IMR-90 (cell line): ENCODE data around the gene CBX5. TPM values are rescaled to one million over a fixed set of nuclear protein-coding genes. Genes with fewer than 3 reads are reported as not detected.
A peak's percentile ranks its signal among the peaks of the same experiment; 100 is the strongest.

Source experiments
- ATAC-seq: fragments of 200-7000 bp; cut with Tn5 transposase; 2 replicates; pipeline ENCODE4 v1.9.1; 2020; ENCODE audit warnings: low read depth, mild to moderate bottlenecking, moderate library complexity
- BruUV-seq: library from RNA; stranded (reverse); fragments of 400-500 nt; replicated peaks from 2 replicates; lab custom pipeline; 2021; lab: Mats Ljungman, UMichigan
- CTCF ChIA-PET: fragments of 300-600 bp; formaldehyde crosslinking; extraction: SDS; loops from one replicate; lab custom pipeline; 2021; ENCODE audit warnings: antibody characterized with exemption; lab: Yijun Ruan, JAX
- POLR2A ChIA-PET: fragments of 300-600 bp; sonication (Branson Sonifier 250); formaldehyde crosslinking; loops from one replicate; lab custom pipeline; 2022; ENCODE audit warnings: antibody characterized with exemption; ENCODE audit not compliant: unreplicated experiment; lab: Charles Lee
- DNase-seq: peaks from one replicate; pipeline ENCODE4 v3.0.0; 2013
- H2AFZ ChIP-seq: replicated peaks from 2 replicates; pipeline ENCODE3; 2013; ENCODE audit warnings: low read length, mild to moderate bottlenecking; ENCODE audit not compliant: poor library complexity
- H2AK5ac ChIP-seq: 2 replicates; pipeline ENCODE4 v1.6.1; 2013; ENCODE audit warnings: low read depth, low read length, inconsistent platforms
- H2AK9ac ChIP-seq: replicated peaks from 2 replicates; pipeline ENCODE3; 2013; ENCODE audit warnings: mild to moderate bottlenecking, low read depth, low read length, moderate library complexity; ENCODE audit not compliant: poor library complexity
- H2BK120ac ChIP-seq: 2 replicates; pipeline ENCODE4 v1.6.1; 2013; ENCODE audit warnings: low read depth, low read length, inconsistent platforms
- H2BK15ac ChIP-seq: 3 replicates; pipeline ENCODE4 v1.6.1; 2013; ENCODE audit warnings: low read depth, low read length, inconsistent platforms
- H2BK20ac ChIP-seq: 2 replicates; pipeline ENCODE4 v1.6.1; 2013; ENCODE audit warnings: low read depth, mild to moderate bottlenecking, inconsistent platforms, low read length, moderate library complexity
- H2BK5ac ChIP-seq: 2 replicates; pipeline ENCODE4 v1.6.1; 2013; ENCODE audit warnings: mild to moderate bottlenecking, low read depth, low read length, inconsistent platforms; ENCODE audit not compliant: poor library complexity, severe bottlenecking
- H3K14ac ChIP-seq: replicated peaks from 2 replicates; pipeline ENCODE4 v1.6.1; 2013; ENCODE audit warnings: low read depth, low read length, inconsistent platforms
- H3K18ac ChIP-seq: 2 replicates; pipeline ENCODE4 v1.6.1; 2013; ENCODE audit warnings: low read depth, low read length, control low read depth
- H3K23ac ChIP-seq: 2 replicates; pipeline ENCODE4 v1.6.1; 2013; ENCODE audit warnings: low read depth, low read length, inconsistent platforms
- H3K27ac ChIP-seq: 2 replicates; pipeline ENCODE4 v1.5.1; 2013; ENCODE audit warnings: mild to moderate bottlenecking, control low read depth, low read length; ENCODE audit not compliant: insufficient read depth
- H3K27me3 ChIP-seq: 2 replicates; pipeline ENCODE4 v1.6.1; 2013; ENCODE audit warnings: low read length; ENCODE audit not compliant: control insufficient read depth, insufficient read depth
- H3K36me3 ChIP-seq: 2 replicates; pipeline ENCODE4 v1.6.1; 2013; ENCODE audit warnings: low read length, mixed read lengths; ENCODE audit not compliant: control insufficient read depth, insufficient read depth
- H3K4ac ChIP-seq: 2 replicates; pipeline ENCODE4 v1.6.1; 2013; ENCODE audit warnings: low read depth, low read length, inconsistent platforms
- H3K4me1 ChIP-seq: 2 replicates; pipeline ENCODE4 v1.6.1; 2013; ENCODE audit warnings: low read length, mixed read lengths; ENCODE audit not compliant: control insufficient read depth, insufficient read depth
- H3K4me2 ChIP-seq: 2 replicates; pipeline ENCODE4 v1.6.1; 2013; ENCODE audit warnings: low read depth, mild to moderate bottlenecking, control low read depth, low read length, moderate library complexity
- H3K4me3 ChIP-seq: 2 replicates; pipeline ENCODE4 v1.5.1; 2013; ENCODE audit warnings: low read depth, mild to moderate bottlenecking, control low read depth, low read length, moderate library complexity; ENCODE audit not compliant: insufficient read depth
- H3K56ac ChIP-seq: 2 replicates; pipeline ENCODE4 v1.6.1; 2013; ENCODE audit warnings: low read length, inconsistent platforms; ENCODE audit not compliant: insufficient read depth; ENCODE audit errors: extremely low read depth
- H3K79me1 ChIP-seq, 2 experiments: 2 replicates each; pipeline ENCODE4 v1.6.1; 2013; ENCODE audit warnings: low read length in 2 of 2, inconsistent platforms in 1 of 2, low read depth in 1 of 2
- H3K9ac ChIP-seq: 2 replicates; pipeline ENCODE4 v1.6.1; 2013; ENCODE audit warnings: low read depth, low read length, control low read depth
- H3K9me1 ChIP-seq: 2 replicates; pipeline ENCODE4 v1.6.1; 2013; ENCODE audit warnings: low read length, inconsistent platforms; ENCODE audit not compliant: insufficient read depth
- H3K9me3 ChIP-seq: 2 replicates; pipeline ENCODE4 v1.6.1; 2013; ENCODE audit warnings: low read length; ENCODE audit not compliant: control insufficient read depth, insufficient read depth
- H4K20me1 ChIP-seq: 2 replicates; pipeline ENCODE4 v1.6.1; 2013; ENCODE audit warnings: low read length, inconsistent platforms; ENCODE audit not compliant: insufficient read depth
- H4K5ac ChIP-seq: 2 replicates; pipeline ENCODE4 v1.6.1; 2013; ENCODE audit warnings: mild to moderate bottlenecking, low read depth, low read length, control low read depth
- H4K8ac ChIP-seq, 2 experiments: 2 replicates each; pipeline ENCODE4 v1.6.1; 2013; ENCODE audit warnings: low read depth in 2 of 2, low read length in 2 of 2, control low read depth in 1 of 2, inconsistent platforms in 1 of 2
- H4K91ac ChIP-seq: 2 replicates; pipeline ENCODE4 v1.6.1; 2013; ENCODE audit warnings: low read depth, low read length, inconsistent platforms; ENCODE audit not compliant: insufficient read depth
- BHLHE40 ChIP-seq: fragments of 150-350 bp; IDR thresholded peaks from 2 replicates; pipeline ENCODE4 v1.6.1; 2016; ENCODE audit warnings: mild to moderate bottlenecking, low read depth, low read length
- CEBPB ChIP-seq: IDR thresholded peaks from 2 replicates; pipeline ENCODE4 v1.6.1; 2012; ENCODE audit warnings: low read depth, low read length, improper control_type of control experiment
- CHD1 ChIP-seq: IDR thresholded peaks from 2 replicates; pipeline ENCODE4 v1.6.1; 2012; ENCODE audit warnings: low read depth, low read length, improper control_type of control experiment
- CTCF ChIP-seq: conservative IDR thresholded peaks from 2 replicates; pipeline ENCODE4 v1.5.1; 2012; ENCODE audit warnings: mild to moderate bottlenecking, low read depth, low read length, improper control_type of control experiment
- MAFK ChIP-seq: IDR thresholded peaks from 2 replicates; pipeline ENCODE4 v1.6.1; 2012; ENCODE audit warnings: low read depth, low read length, improper control_type of control experiment
- MAZ ChIP-seq: IDR thresholded peaks from 2 replicates; pipeline ENCODE4 v1.6.1; 2012; ENCODE audit warnings: low read depth, mild to moderate bottlenecking, low read length, improper control_type of control experiment, moderate library complexity, borderline replicate concordance
- MXI1 ChIP-seq: IDR thresholded peaks from 2 replicates; pipeline ENCODE4 v1.6.1; 2012; ENCODE audit warnings: low read depth, mild to moderate bottlenecking, low read length, moderate library complexity, borderline replicate concordance
- POLR2A ChIP-seq: IDR thresholded peaks from 2 replicates; pipeline ENCODE4 v1.6.1; 2012; ENCODE audit warnings: mild to moderate bottlenecking, low read depth, low read length
- RAD21 ChIP-seq: IDR thresholded peaks from 2 replicates; pipeline ENCODE4 v1.6.1; 2012; ENCODE audit warnings: low read length, improper control_type of control experiment
- SMC3 ChIP-seq: fragments of 150-350 bp; IDR thresholded peaks from 2 replicates; pipeline ENCODE4 v1.6.1; 2016; ENCODE audit warnings: low read depth, mild to moderate bottlenecking, antibody characterized with exemption, low read length, moderate library complexity
- WGBS, 2 experiments: methylation state at CpG; one replicate each; pipeline versions ENCODE4 v1.1.5 to v1.1.7; 2013; ENCODE audit warnings: missing lambda C conversion rate in 2 of 2; ENCODE audit not compliant: insufficient read length in 1 of 2; ENCODE audit errors: extremely low coverage in 2 of 2; 5-methylcytosine and 5-hydroxymethylcytosine counted together
- dilution Hi-C: fragments of 300-500 bp; cut with HindIII; formaldehyde crosslinking; loops from one replicate; pipeline ENCODE4 v1.14.3; 2018; ENCODE audit warnings: low sequenced_read_pairs; ENCODE audit not compliant: unreplicated experiment
- in situ Hi-C: fragments of 300-500 bp; cut with MboI; formaldehyde crosslinking; loops from 3 replicates; pipeline ENCODE4 v1.14.3; 2019; ENCODE audit warnings: low sequenced_read_pairs, inconsistent platforms, mixed read lengths
- intact Hi-C: fragments of 100-400 bp; cut with micrococcal nuclease; formaldehyde crosslinking; loops from 2 replicates; pipeline ENCODE4 v1.10.0; 2022
- polyA plus RNA-seq, 3 experiments: library from polyadenylated mRNA; depleted of rRNA; stranded (reverse); fragments of >200 nt; gene quantifications; 2 replicates each; pipeline ENCODE4 v1.2.3, GENCODE V29; 2012; ENCODE audit warnings: low replicate concordance in 1 of 3
- total RNA-seq: library from RNA; depleted of rRNA; stranded (reverse); fragments of >200 nt; gene quantifications from 2 replicates; pipeline ENCODE4 v1.2.3, GENCODE V29; 2012
- TF ChIP-seq, protein P1 (sequence below): fragments of 150-350 bp; IDR thresholded peaks from 2 replicates; pipeline ENCODE4 v1.6.1; 2017; ENCODE audit warnings: mild to moderate bottlenecking, antibody characterized with exemption, low read length, low read depth
- TF ChIP-seq, protein P2 (sequence below): fragments of 150-350 bp; IDR thresholded peaks from 2 replicates; pipeline ENCODE4 v1.6.1; 2016; ENCODE audit warnings: low read depth, mild to moderate bottlenecking, low read length, moderate library complexity, borderline replicate concordance

Gene CBX5
- total and polyA plus RNA-seq, 2 of the 4 experiments (the other 2 are of a cell fraction), result 18.0 to 40.9 TPM

DNA sequence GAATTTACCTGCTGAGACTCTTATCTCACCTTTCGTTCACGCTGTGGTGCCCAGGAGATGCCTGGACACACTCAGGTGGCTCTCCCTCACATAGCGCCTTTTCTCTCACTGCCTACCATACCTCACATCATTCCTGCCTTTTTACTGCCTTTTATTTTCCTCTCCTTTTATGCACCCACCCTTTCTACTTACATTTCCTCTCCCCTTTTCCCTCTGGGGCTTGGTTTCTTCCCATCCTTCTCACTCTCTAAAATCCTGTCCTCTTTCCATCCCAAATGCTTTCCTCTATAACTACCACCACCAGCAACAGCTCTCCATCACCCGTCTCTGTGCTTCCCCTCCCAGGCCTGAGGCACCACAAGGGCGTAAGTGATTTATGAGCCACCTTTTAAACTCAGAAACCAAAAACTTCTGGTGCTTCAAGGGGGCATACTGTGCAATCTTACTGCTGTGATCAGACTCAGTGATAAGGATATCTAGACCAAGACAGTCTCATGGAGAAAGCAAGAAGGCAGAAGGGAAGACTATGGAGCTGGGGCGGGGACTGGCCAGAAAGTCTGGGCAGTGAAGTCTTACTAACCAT is 58.4 kb downstream of the CBX5 start (continued):
- TF ChIP-seq SMC3, result no peak
- TF ChIP-seq, protein P1, sequence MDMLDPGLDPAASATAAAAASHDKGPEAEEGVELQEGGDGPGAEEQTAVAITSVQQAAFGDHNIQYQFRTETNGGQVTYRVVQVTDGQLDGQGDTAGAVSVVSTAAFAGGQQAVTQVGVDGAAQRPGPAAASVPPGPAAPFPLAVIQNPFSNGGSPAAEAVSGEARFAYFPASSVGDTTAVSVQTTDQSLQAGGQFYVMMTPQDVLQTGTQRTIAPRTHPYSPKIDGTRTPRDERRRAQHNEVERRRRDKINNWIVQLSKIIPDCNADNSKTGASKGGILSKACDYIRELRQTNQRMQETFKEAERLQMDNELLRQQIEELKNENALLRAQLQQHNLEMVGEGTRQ, result no peak
- no peak for TF ChIP-seq MAZ
- TF ChIP-seq MAFK, result no peak

GRCh38 chr12:54220567-54220966 is 59.4 kb downstream of the CBX5 start:
- Histone ChIP-seq H3K56ac (no peak overlapping the region), H2AK9ac (peak overlapping the region; percentile 53), H2BK5ac (no peak overlapping the region), H3K27me3 (no peaks in the 10 kb centered on the region; the same call in 1 of the 2 replicates), H4K5ac (peak overlapping the region; percentile 21; the same call in 1 of the 2 replicates), H3K23ac (no peak overlapping the region), H4K91ac (peak overlapping the region; percentile 44; the same call in 1 of the 2 replicates), H2BK120ac (peak overlapping the region; percentile 95; the same call in 1 of the 2 replicates), H4K20me1 (no peaks in the 10 kb centered on the region), H3K36me3 (no peaks in the 10 kb centered on the region), H3K4me3 (no peak overlapping the region), H4K8ac (peak overlapping the region in 1 of 2 experiments; percentile 86; a peak in 2 of 4 replicates), H3K4me1 (peaks cover 20% of the 10 kb centered on the region), H3K4me2 (no peak overlapping the region), H2BK15ac (peak overlapping the region; percentile 56; the same call in 2 of the 3 replicates), H3K9me3 (no peaks in the 10 kb centered on the region), H3K18ac (no peak overlapping the region), H3K14ac (no peak overlapping the region; the same call in 1 of the 2 replicates), H3K9ac (no peak overlapping the region), H2AK5ac (peak overlapping the region; percentile 89; the same call in 1 of the 2 replicates), H3K79me1 (peaks cover 0 to 12% of the 10 kb centered on the region in 2 experiments; a peak in 2 of 4 replicates), H3K9me1 (peaks cover 17% of the 10 kb centered on the region), H2BK20ac (peak overlapping the region; percentile 95), H3K4ac (peak overlapping the region; percentile 70), H3K27ac (no peak overlapping the region), H2AFZ (no peak overlapping the region)
- ChIA-PET CTCF (interaction anchor here (0.9 to 1.0 kb wide), 3 partner anchors 64 to 139 kb away, joined by 3 to 5 read pairs (median 3); partner anchors contain the start of gene COPZ1), POLR2A (no interaction called here)
- BruUV-seq, result no TSS peak
- ATAC-seq (no peak), DNase-seq (no peak)
- dilution Hi-C loops (no loop called here), intact Hi-C loops (loop anchor here (1.0 kb wide), 3 partner anchors 104 to 148 kb away; no protein-coding TSS in a partner anchor), in situ Hi-C loops (loop anchor here (5.0 kb wide), 1 partner anchor 142 kb away; the partner anchor contains the start of gene GPR84)
- 90% methylated on average over 2 of the region's 7 CpGs; no CpG with 5 or more reads in 1 of the 2 experiments for WGBS, 2 experiments
- no peak for TF ChIP-seq MAFK
- no peak for TF ChIP-seq RAD21
- TF ChIP-seq SMC3, result no peak
- no peak for TF ChIP-seq CTCF
- TF ChIP-seq CHD1, result no peak
- no peak for TF ChIP-seq MXI1
- no peak for TF ChIP-seq POLR2A
- no peak for TF ChIP-seq BHLHE40
- TF ChIP-seq, protein P2, sequence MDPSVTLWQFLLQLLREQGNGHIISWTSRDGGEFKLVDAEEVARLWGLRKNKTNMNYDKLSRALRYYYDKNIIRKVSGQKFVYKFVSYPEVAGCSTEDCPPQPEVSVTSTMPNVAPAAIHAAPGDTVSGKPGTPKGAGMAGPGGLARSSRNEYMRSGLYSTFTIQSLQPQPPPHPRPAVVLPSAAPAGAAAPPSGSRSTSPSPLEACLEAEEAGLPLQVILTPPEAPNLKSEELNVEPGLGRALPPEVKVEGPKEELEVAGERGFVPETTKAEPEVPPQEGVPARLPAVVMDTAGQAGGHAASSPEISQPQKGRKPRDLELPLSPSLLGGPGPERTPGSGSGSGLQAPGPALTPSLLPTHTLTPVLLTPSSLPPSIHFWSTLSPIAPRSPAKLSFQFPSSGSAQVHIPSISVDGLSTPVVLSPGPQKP, result no peak
- TF ChIP-seq CEBPB, result no peak
